MM.1S (cell line): ENCODE results near the gene FGD4.

Experiments
- CTCF ChIP-seq: fragments of 300-600 bp; sonication (generic); IDR thresholded peaks from 2 replicates; pipeline ENCODE4 v1.5.1; 2016; ENCODE audit warnings: antibody characterized with exemption, low read length, mixed read lengths
- EZH2 ChIP-seq: fragments of 300-600 bp; sonication (generic); optimal IDR thresholded peaks from 2 replicates; pipeline ENCODE3; 2017; ENCODE audit warnings: low read depth, mild to moderate bottlenecking, antibody characterized with exemption, low read length, mixed read lengths
- EZH2phosphoT487 ChIP-seq: fragments of 300-600 bp; sonication (generic); IDR thresholded peaks from 2 replicates; pipeline ENCODE4 v1.6.1; 2018; ENCODE audit warnings: antibody characterized with exemption, low read length

GRCh38 chr12:32377344-32378055, 21.9 kb upstream of the FGD4 start:
- TF ChIP-seq EZH2 (no peak), EZH2phosphoT487 (no peak), CTCF (no peak)
